Transverse colon (tissue), 4 donors: ENCODE data around the gene CDC40.

Experiments
- EP300 ChIP-seq: sonication (generic); formaldehyde crosslinking; IDR thresholded peaks from one replicate; pipeline ENCODE4 v1.6.1; 2017; ENCODE audit warnings: antibody characterized with exemption, low read depth
- POLR2A ChIP-seq: fragments of 450-650 bp; IDR thresholded peaks from one replicate; pipeline ENCODE4 v1.6.1; 2016; ENCODE audit warnings: antibody characterized with exemption, mild to moderate bottlenecking, moderate library complexity
- POLR2AphosphoS5 ChIP-seq, 3 donors: sonication (generic); formaldehyde crosslinking; IDR thresholded peaks; one replicate each; pipeline ENCODE4 v1.6.1; 2016; ENCODE audit warnings: antibody characterized with exemption in 3 of 3
- TF ChIP-seq, protein P1 (sequence below), 5 experiments: fragments of 200-600 bp in 3 of 5; fragments of 450-650 bp in 2 of 5; sonication (generic) in 3 of 5; IDR thresholded peaks; 1 replicate in 2 of 5; 2 replicates in 3 of 5; pipeline ENCODE4 v1.5.1; 2016 to 2017; ENCODE audit warnings: antibody characterized with exemption in 5 of 5, inconsistent platforms in 3 of 5, mild to moderate bottlenecking in 2 of 5, moderate library complexity in 1 of 5

DNA sequence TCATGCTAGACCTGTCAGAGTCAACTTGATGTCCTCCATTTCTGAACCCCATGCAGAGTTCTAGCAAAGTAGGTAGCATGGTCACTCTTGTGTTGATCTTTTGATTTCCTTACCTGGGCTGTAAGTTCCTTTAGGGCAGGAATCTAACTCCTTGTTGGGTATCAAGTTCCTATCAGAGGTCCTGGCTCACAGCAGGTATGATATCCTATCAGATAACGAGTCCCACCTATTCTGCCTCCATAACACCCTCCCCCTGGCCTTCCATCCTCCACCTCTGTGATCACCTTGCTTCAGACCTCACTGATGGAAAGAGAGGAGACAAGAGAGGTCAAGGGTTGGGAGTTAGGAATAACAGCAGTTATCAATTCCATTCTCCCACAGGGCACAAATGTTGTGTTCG lies 76.1 kb downstream of the CDC40 start:
- TF ChIP-seq, protein P1, sequence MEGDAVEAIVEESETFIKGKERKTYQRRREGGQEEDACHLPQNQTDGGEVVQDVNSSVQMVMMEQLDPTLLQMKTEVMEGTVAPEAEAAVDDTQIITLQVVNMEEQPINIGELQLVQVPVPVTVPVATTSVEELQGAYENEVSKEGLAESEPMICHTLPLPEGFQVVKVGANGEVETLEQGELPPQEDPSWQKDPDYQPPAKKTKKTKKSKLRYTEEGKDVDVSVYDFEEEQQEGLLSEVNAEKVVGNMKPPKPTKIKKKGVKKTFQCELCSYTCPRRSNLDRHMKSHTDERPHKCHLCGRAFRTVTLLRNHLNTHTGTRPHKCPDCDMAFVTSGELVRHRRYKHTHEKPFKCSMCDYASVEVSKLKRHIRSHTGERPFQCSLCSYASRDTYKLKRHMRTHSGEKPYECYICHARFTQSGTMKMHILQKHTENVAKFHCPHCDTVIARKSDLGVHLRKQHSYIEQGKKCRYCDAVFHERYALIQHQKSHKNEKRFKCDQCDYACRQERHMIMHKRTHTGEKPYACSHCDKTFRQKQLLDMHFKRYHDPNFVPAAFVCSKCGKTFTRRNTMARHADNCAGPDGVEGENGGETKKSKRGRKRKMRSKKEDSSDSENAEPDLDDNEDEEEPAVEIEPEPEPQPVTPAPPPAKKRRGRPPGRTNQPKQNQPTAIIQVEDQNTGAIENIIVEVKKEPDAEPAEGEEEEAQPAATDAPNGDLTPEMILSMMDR (IDR thresholded peaks at IDR 0.05): no peak
- TF ChIP-seq POLR2A (no peak), POLR2AphosphoS5 (IDR thresholded peaks at IDR 0.05) (no peak), EP300 (no peak)
